HG03565 (cell line): ENCODE results near the gene MYO18B.

Experiments used
- ATAC-seq: cut with Tn5 transposase; IDR thresholded peaks from one replicate; pipeline ENCODE4 v1.9.1; 2021; ENCODE audit warnings: mild to moderate bottlenecking, moderate library complexity; ENCODE audit not compliant: unreplicated experiment

Gene MYO18B

DNA sequence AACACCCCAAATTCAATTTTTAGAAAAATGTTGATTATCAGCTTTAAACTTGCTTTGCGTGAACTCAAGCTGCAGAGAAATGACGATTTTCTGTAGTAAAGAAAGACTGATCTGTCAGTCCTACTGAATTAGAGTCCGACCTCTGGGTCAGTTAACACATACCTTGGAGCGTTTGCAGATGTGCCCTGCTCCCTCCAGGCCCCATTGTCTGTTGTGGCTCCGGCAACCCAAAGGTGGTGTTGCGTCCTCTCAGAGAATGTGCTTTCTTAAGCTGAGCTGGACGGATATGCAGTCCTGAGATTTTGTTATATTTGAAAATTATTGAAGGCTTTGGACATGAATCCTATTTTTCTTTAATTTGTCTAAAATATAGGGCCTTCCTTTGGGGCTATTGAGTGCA lies 31.5 kb upstream of the MYO18B start:
- ATAC-seq = no peak

DNA sequence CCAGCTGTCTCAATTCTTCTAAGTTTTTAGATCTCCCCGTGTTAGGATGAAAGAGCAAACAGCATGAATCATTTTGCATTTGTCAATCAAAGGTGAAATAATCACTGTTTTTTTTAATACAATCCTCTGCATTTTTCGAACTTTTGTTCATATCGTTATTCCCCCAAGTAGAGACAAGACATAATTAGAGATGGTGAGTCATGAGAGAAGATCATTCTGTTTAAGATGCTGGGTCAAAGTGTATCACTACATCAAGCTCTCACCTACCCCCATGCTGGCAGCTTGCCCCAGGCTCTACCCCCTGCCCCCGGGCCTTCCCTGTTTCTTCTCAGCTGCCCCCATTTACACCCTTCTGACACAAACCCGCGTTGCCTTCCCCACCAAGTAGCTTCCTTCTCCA lies 30.5 kb upstream of the MYO18B start:
- ATAC-seq = no peak

DNA sequence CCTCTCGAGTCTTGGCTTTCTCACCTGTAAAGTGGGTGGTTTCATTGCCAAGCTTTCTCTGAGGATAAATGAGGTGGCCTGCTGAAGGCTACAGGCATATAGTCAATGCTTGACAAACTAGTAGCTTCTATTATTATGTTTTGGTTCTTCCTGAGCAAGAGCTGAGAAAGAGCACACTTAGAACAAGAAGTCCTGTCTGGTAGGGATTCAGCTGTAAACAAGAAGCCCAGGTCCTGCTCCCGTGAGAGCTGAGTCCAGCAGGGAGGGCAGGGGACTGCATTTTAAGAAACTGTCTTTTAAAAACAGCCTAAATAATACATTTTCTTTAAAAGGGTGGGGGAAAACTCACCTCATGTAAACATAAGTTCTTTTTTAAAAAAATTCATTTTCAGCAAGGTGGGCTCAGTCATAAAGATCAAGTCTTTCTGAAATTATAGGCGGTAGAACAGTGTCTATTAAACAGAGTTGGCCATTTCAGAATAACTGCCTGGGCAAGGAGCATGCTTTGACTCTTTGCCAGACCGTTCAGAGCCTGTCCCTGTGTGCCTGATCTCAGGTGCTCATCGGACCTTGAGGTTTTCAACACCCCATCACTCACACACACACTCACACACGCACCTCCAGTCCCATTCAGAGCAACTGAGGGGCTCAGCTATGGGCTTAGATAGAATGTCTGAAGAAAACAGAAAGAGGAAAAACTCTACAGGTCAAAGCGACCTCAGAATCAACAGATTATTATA lies 29.2 kb upstream of the MYO18B start:
- no peak for ATAC-seq

DNA sequence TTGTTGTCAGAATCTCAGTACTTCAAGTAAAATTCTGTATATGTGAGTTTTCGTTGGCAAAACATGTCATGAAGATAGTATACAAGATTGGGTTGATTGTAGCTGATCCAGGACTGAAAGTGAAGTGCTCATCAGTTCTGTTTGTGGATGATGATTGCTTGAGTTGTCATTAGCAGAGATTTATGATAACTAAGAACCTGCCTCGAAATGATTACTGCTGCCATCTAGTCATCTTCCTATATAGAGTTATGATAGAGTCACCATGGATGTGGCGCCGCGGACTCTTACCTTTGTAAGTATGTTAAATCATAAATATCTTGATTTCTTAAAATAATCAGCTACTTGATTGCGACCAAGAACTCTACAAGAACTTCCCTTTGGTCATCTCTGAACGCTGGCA lies 27.9 kb upstream of the MYO18B start:
- no peak for ATAC-seq

DNA sequence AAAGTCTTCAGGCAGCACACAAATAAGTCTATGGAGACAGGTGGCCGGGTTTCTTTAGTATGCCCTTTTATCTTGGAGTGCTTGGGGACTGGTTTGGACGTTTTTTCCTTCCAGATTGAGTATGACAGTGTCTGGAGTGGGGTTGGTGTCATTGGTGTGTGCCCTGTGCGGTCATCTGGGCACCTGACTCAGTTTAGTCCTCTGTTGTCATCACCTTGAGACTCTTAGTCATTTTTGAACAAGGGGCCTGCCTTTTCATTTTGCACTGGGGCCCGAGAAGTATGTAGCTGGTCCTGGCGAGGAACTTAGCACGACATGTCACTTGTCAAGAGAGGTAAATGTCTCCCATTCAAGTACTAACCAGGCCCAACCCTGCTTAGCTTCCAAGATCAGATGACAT lies 27.2 kb upstream of the MYO18B start:
- no peak for ATAC-seq

DNA sequence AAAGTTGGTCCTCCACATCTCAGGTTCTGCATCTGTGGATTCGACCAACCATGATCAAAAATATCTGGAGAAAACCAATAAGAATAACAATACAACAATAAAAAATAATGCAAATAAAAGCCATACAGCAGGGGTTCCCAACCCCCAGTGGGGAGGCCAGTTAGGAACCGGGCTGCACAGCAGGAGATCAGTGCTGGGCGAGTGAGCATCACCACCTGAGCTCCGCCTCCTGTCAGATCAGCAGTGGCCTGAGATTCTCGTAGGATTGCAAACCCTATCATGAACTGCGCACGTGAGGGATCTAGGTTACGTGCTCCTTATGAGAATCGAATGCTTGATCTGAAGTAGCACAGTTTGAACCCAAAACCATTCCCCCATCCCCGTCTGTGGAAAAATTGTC lies 25.4 kb upstream of the MYO18B start:
- ATAC-seq = no peak

DNA sequence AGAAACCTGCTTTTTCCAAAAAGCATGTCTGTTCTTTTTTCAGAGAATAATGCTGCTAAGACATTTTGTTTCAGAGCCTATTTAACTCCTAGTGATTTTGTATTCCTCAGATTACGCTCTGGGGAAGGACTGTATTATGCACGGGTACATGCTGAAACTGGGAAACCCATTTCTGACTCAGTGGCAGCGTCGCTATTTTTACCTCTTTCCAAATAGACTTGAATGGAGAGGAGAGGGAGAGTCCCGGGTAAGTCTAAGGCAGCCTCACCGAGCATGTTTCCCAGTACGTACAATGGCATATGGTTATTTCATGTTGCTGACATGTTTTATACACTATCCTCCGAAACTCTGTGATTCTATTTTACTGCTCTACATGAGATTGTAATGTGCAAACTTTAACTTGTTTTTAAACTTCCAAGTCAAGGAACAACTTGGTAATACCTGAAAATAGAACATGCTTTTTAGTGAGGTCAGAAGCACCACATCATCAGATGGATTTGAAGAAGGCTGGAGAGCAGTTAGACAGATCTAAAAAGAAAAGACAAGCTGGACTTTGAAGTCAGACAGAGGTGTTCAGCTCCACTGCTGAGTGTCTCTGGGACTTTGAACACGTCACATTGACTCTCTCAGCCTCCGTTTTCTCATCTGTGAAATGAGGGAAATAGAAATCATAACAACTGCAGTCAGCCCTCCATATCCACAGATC lies 23.7 kb upstream of the MYO18B start:
- no peak for ATAC-seq

DNA sequence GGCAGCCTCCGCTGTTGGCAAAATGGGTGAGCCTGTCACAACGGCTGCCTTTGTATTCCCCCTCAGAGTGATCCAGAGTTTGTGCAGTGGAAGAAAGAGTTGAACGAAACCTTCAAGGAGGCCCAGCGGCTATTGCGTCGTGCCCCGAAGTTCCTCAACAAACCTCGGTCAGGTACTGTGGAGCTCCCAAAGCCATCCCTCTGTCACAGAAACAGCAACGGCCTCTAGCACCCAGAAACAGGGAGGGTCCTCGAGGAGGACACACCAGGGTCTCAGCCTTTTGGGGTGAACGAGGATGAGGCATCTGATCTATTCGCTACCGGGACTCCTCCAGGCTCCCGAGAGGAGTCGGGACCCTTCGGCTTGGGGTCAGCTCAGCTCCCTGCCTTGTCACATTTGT lies 19.8 kb upstream of the MYO18B start:
- no peak for ATAC-seq

DNA sequence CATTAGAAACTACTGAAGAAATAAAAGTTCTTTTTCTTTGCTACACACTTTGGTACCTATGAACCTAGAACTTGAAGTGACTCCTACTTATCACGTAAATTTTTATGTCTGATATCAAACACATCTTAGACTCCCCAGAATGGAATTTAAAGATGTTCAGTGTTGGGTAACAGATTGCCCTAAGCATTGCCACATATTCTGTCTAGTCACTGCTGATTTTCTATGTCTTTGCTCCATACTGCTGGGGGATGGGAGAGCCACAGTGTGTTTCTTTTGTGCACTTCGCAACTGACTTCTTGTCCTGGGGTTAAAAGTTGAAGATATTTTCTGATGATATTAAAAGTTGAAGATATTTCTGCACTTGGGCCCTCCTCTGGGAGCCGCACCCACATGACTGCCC lies 19.4 kb upstream of the MYO18B start:
- no peak for ATAC-seq

DNA sequence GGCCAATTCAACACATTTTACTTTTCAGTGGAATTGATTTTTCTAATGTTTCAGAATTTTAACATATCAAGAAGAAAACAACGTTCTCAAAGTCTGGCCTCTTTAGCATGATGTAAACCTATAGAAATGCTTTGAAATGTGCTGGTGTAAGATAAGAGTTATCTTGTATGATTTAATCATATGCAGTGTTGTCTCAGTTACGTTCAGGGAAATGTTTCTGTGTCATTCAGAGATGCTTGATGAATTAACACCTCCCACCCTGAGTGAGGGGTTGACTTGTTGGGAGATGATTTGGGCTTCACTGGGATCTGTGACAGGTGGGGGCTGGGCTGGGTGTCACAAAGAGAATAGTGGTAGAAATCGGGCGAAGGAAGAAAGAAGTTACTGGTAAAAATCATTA lies 15.7 kb upstream of the MYO18B start:
- ATAC-seq = no peak

DNA sequence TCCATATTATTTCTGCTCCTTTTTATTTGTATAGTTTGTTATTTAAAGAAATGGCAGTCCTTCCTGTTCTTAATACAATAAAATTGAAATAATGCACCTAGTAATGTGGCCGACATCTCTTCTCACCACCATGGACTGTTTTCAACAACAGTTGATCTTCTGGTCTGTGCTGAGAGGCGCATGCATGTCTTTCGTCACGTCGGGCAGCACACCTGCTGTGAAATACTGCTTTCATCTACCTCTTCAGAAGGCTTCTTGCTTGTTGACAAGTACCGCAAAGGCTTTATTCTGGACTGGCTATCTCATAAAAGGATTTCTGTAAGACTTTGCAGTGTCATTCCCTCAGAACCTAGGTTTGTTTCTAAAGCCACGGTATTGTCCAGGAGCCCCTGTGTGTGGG lies 13.9 kb upstream of the MYO18B start:
- no peak for ATAC-seq

DNA sequence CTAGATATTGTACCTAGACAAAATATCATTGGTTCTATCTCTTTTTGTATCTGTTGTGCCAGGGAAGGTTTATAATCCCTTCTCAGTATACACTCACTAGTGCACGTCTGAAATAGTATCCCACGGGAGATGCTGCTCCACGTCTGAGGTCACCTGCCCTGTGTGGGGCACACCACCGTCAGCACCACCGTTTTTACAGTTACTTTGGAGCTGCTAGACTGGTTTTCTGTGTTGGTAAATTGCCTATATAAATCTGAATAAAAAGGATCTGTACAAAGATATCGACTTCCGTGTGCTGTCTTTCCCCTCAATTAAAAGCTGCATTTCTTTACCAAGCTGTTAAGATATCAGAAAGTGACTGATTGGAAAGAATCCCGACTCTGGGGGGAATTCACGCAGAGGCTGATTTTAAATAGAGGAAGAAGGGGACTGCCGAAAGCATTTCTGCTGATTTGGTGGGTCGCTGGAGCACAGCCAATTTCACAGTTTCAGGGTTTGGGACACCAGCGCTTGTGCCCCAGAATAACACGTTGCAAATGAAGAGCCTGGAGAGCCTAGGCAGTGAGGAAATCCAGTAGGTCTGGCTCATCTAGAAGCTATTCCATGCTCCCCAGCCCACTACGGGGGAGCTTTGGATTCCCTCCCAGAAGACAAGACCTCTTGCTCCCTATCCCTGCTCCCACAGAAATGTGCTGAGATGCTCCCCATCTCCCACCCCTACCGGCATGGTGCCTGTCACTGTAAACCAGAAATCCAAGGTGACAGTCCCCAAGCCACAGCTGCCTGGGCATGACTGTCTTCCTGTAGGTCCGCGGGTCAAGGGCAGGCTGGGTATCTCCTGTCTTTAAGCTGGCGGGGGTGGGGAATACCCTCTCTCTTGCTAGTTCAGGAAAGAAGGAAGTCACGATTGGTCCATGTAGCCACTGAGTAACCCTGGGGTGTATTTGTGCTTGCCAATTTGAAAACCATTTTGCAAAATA lies 12.7 kb upstream of the MYO18B start:
- no peak for ATAC-seq

DNA sequence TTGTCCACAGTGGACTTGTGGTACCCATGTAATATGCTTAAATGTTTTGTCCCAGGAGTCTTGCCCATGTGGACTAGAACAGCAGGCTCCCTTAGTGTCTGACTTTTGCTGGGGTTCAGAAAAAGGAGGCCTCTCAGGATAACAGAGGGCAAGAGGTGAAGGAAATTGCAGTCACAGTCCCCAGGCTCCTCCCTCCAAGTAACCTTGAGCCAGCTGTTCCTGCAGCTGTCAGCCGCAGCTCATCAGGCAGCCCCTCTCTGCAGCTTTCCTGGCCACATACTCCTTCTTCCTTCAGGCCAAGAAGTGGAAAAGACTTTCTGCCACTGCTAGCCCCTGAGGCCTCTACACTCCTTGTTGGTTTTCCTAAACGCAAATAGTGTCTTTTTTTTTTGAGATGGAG lies 6.3 kb upstream of the MYO18B start:
- ATAC-seq = no peak

DNA sequence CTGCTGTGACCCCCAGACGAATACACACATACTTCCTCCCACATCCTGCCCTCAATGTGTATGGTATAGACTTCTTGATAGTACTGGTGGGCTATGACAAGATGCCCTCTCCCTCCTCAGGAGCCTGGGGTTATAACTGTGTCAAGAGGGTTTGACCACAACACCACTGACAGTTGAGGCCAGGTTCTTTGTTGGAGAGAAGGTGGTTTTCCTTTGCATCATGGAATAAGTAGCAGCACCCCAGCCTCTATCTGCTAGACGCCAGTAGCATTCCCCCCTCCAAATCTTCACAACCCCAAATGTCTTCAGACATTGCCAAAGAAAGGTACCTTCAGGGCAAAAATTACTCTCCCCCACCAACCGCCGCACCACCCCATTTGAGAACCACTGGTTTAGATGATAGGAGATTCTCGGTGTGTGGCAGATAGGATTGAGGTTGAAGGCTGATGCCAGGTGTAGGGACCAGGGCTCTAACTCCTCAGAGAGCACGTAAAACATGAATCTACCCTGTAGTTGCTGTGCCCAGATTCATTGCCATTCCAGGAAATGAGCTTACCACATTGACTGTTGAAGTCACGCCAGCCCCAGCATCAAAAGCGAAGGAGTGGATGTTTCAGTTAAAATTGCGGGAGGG lies 5.5 kb upstream of the MYO18B start:
- no peak for ATAC-seq

DNA sequence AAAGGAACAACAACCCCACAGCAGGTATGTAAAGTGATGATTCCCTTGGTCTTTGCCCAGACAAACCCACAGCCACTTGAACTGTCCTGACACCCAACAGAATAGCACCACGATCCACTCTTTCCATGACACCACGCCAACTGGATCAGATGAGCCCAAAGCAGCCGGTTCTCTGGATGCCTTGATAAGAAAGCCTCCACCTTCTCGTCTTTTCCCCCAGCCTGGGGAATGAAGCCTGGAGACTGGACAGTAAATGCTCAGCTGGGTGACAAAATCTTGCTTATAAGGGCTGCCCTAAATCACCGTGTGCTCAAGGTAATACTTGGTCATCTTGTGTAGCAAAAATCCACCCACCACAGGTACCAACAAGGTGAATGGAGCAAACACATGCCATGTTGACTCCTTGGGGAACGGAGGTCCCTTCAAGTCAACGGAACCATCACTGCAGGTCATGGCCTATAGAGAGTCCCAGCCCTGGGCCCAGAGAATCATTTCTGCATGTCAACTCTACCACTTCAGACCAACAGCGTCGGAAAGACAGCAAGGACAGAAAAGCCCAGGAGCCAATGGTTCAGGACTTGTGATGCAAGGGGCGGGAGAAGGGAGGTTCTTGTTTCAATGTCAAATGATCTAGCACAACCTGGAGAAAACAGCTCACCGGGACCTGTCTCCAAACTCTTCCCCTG lies 2.2 kb upstream of the MYO18B start:
- no peak for ATAC-seq

DNA sequence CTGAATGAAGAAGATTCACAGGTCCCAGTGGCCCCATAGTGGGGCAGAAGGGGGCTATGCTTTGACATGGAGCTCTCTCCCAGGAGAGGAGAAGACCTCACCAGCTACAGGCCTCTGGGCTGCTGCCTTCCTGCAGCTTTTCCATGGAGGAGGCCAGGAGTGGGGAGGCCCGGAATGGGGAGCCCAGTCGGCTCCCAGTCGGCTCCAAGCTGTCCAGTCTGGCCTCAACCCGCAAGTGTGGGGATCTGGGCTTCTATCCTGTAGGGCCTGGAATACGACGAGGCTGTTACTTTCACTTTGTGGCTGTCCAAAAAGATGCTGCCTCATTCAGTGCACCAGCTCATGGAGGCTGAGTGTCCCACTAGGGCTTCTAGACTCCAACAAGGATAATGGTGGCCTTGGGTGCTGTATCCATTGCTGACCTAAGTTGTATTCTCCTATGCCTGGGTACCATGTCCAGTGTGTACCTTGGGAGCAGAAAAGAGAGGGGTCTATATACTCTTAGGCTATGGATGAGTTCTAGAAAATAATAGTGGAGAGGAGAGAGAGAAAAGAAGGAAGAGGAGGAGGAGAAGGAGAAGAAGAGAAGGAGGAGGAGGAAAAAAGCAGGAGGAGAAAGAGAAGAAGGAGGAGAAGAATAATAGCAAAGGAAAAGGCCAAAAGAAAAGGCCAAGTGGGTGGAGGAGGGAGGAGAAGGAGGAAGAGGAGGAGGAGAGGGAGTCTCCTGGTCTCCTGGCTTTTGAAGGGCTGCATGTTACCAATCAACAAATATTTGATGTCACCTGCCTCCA lies 1.1 kb downstream of the MYO18B start:
- no peak for ATAC-seq

DNA sequence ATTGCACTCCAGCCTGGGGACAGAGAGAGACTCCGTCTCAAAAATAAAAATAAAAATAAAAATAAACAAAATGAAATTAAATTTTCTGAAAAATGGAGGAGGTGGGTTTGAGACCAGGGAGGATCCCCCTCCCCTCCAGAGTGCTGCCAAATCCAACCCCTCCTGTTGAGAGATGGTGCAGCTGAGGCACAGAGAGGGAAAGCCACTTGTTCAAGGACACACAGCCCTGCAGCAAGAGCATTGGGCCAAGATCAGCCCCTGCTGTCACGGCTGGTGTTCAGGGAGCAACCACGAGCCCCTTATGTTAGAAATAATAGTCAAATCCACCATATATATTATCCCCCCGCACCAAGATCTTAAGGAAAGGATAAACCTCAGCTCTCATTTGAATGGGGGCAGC lies 2.7 kb downstream of the MYO18B start:
- ATAC-seq = no peak

DNA sequence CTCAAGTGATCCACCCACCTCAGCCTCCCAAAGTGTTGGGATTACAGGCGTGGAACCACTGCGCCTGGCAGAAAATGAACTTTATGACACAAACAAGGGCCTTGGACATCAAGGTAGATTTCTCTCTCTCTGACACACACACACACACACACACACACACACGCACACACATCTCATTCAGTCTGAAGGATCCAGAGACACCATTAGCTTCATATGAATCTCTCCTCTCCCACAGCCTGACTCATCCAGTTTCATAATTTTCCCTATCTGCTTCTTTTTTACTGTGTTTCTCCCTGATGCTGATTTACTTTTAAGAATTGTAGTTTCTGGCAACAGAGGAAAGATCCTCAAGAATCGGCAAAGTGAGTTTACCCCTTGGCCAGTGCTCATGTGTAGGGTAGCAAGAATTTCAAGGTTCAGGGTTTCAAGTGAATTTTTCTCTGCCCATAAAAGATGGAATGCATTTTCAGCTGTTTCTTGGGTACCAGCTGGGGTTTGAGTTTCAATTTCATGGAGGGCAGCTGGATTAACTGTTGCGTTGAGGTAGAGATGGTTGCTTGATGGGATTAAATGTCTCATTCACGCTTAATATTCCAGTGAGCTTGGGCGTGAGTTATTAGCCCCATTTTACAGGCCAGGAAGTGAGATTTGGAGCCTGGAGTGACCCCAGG lies 3.5 kb downstream of the MYO18B start:
- no peak for ATAC-seq

DNA sequence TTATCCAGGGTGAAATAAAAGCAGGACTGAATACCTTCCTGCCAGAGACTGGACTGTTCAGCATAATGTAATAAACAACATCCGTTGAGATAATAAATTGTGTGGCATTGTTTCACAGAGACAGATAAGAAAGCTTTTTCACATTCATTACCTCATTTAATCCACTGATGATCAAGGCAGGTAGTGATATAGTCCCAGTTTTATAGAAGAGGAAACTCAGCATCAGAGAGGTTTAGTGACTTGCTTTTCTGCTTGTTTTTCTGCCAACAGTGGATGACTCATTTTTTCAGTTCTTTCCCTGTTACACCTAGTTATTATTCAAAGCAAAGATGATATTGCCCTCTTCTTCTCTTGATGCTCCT lies 4.0 kb downstream of the MYO18B start:
- ATAC-seq = no peak
